Smooth muscle cell (in vitro differentiated cells): ENCODE data around the gene PERM1. TPM values are rescaled to one million over a fixed set of nuclear protein-coding genes. Genes with fewer than 3 reads are reported as not detected.

Source experiments
- DNase-seq: peaks from one replicate; lab custom pipeline; 2025; ENCODE audit not compliant: unreplicated experiment; lab: John Stamatoyannopoulos, UW
- H2AFZ ChIP-seq: fragments of 200-600 bp; sonication (generic); 2 replicates; pipeline ENCODE4 v1.6.0; 2016; ENCODE audit warnings: antibody characterized with exemption, low read depth, mild to moderate bottlenecking
- H3F3A ChIP-seq: fragments of 200-600 bp; sonication (generic); 2 replicates; pipeline ENCODE4 v1.6.0; 2017; ENCODE audit warnings: antibody characterized with exemption, low read depth
- H3K27ac ChIP-seq: fragments of 200-600 bp; sonication (generic); 2 replicates; pipeline ENCODE4 v1.5.1; 2016; ENCODE audit warnings: low read depth, mild to moderate bottlenecking
- H3K27me3 ChIP-seq: fragments of 200-600 bp; sonication (generic); 2 replicates; pipeline ENCODE4 v1.6.1; 2016; ENCODE audit warnings: low read depth, mild to moderate bottlenecking
- H3K36me3 ChIP-seq: fragments of 200-600 bp; sonication (generic); 2 replicates; pipeline ENCODE4 v1.5.1; 2016; ENCODE audit warnings: low read depth
- H3K4me1 ChIP-seq: fragments of 200-600 bp; sonication (generic); 2 replicates; pipeline ENCODE4 v1.5.1; 2016; ENCODE audit warnings: low read depth
- H3K4me2 ChIP-seq: fragments of 200-600 bp; sonication (generic); 2 replicates; pipeline ENCODE4 v1.6.0; 2016; ENCODE audit warnings: mild to moderate bottlenecking
- H3K4me3 ChIP-seq: fragments of 200-600 bp; sonication (generic); 2 replicates; pipeline ENCODE4 v1.5.1; 2016; ENCODE audit warnings: mild to moderate bottlenecking
- H3K79me2 ChIP-seq: fragments of 200-600 bp; sonication (generic); 2 replicates; pipeline ENCODE4 v1.6.0; 2016; ENCODE audit warnings: low read depth, mild to moderate bottlenecking
- H3K9ac ChIP-seq: fragments of 200-600 bp; sonication (generic); 2 replicates; pipeline ENCODE4 v1.6.0; 2016; ENCODE audit warnings: low read depth
- H3K9me3 ChIP-seq: fragments of 200-600 bp; sonication (generic); replicated peaks from 2 replicates; pipeline ENCODE4 v1.5.1; 2016; ENCODE audit warnings: low read depth
- H4K20me1 ChIP-seq: fragments of 200-600 bp; sonication (generic); 2 replicates; pipeline ENCODE4 v1.6.0; 2016; ENCODE audit warnings: low read depth
- CTCF ChIP-seq: fragments of 200-600 bp; sonication (generic); IDR thresholded peaks from 2 replicates; pipeline ENCODE4 v1.5.1; 2017; ENCODE audit warnings: borderline replicate concordance, mild to moderate bottlenecking, antibody characterized with exemption; ENCODE audit not compliant: insufficient read depth, poor library complexity, severe bottlenecking
- WGBS: methylation state at CpG from one replicate; pipeline ENCODE4 v1.1.7; 2016; ENCODE audit warnings: low lambda C conversion rate; 5-methylcytosine and 5-hydroxymethylcytosine counted together
- polyA plus RNA-seq: library from polyadenylated mRNA; unstranded; fragments of >200 nt; fragmentation: Nextera tagmentation; extraction: Ambion mirVana; gene quantifications from 2 replicates; pipeline ENCODE4 v1.2.1, GENCODE V29; 2016
- total RNA-seq: library from RNA; depleted of rRNA; stranded (reverse); fragments of >200 nt; gene quantifications from 2 replicates; pipeline ENCODE4 v1.2.3, GENCODE V29; 2014

PERM1 gene
- total and polyA plus RNA-seq, 2 experiments from 2014 or later: 2.6 TPM; not detected in 1

GRCh38 chr1:1021920-1022259 is 40.0 kb upstream of the PERM1 start:
- Histone ChIP-seq H4K20me1 (peaks cover 36% of the 10 kb centered on the region), H3K27ac (peak overlapping the region; percentile 50), H3K36me3 (no peaks in the 10 kb centered on the region), H2AFZ (no peak overlapping the region), H3K4me1 (peaks cover 21% of the 10 kb centered on the region), H3K4me2 (peak overlapping the region; percentile 98), H3K9ac (no peak overlapping the region), H3F3A (no peaks in the 10 kb centered on the region), H3K4me3 (peak overlapping the region; percentile 67), H3K27me3 (no peaks in the 10 kb centered on the region), H3K79me2 (no peaks in the 10 kb centered on the region), H3K9me3 (no peaks in the 10 kb centered on the region)
- no peak for DNase-seq
- TF ChIP-seq CTCF: no peak
- 95% methylated on average over 10 of the region's 10 CpGs for WGBS

GRCh38 chr1:1021010-1021919 is 39.4 kb upstream of the PERM1 start:
- H3K27ac ChIP-seq: peak overlapping the region; percentile 50
- 30% methylated on average over 32 of the region's 33 CpGs for WGBS
- peak; percentile 25 for DNase-seq
- no peaks in the 10 kb centered on the region for H3F3A ChIP-seq
- H3K9ac ChIP-seq: peak overlapping the region; percentile 15
- H2AFZ ChIP-seq: no peak overlapping the region
- peaks cover 29% of the 10 kb centered on the region for H4K20me1 ChIP-seq
- TF ChIP-seq CTCF: no peak
- H3K36me3 ChIP-seq: no peaks in the 10 kb centered on the region
- no peaks in the 10 kb centered on the region for H3K9me3 ChIP-seq
- H3K4me3 ChIP-seq: peak overlapping the region; percentile 67
- H3K4me1 ChIP-seq: peaks cover 21% of the 10 kb centered on the region
- H3K4me2 ChIP-seq: peak overlapping the region; percentile 98
- no peaks in the 10 kb centered on the region for H3K27me3 ChIP-seq
- H3K79me2 ChIP-seq: no peaks in the 10 kb centered on the region

- Histone ChIP-seq H3K9ac (peak overlapping the region; percentile 15), H2AFZ (no peak overlapping the region), H3K36me3 (no peaks in the 10 kb centered on the region), H3K4me3 (peak overlapping the region; percentile 67), H3F3A (no peaks in the 10 kb centered on the region), H3K9me3 (no peaks in the 10 kb centered on the region), H3K4me2 (peak overlapping the region; percentile 98), H3K79me2 (no peaks in the 10 kb centered on the region), H4K20me1 (peaks cover 22% of the 10 kb centered on the region), H3K27ac (no peak overlapping the region), H3K27me3 (no peaks in the 10 kb centered on the region), H3K4me1 (peaks cover 21% of the 10 kb centered on the region)
- no peak for DNase-seq
- WGBS: 0% methylated on average over 17 of the region's 59 CpGs
- no peak for TF ChIP-seq CTCF
Measured at GRCh38 chr1:1020415-1021009, 38.6 kb upstream of the PERM1 start.
